WERI-Rb-1 (cell line): ENCODE measurements around the gene CTF1.

Source experiments
- DNase-seq: peaks from one replicate; pipeline ENCODE4 v3.0.0-alpha.2; 2020
- H3K27ac ChIP-seq: fragments of 250-450 bp; sonication (Bioruptor Pico); 2 replicates; pipeline ENCODE4 v1.5.1; 2020; ENCODE audit warnings: mild to moderate bottlenecking, moderate library complexity
- H3K27me3 ChIP-seq: fragments of 250-450 bp; sonication (Bioruptor Pico); 2 replicates; pipeline ENCODE4 v1.5.1; 2021; ENCODE audit warnings: mild to moderate bottlenecking, low read depth, moderate library complexity; ENCODE audit not compliant: insufficient read depth, severe bottlenecking
- H3K36me3 ChIP-seq: fragments of 250-450 bp; sonication (Bioruptor Pico); 2 replicates; pipeline ENCODE4 v1.5.1; 2020; ENCODE audit warnings: mild to moderate bottlenecking, moderate library complexity
- H3K4me3 ChIP-seq: 2 replicates; pipeline ENCODE4 v1.5.1; 2011; ENCODE audit warnings: low read depth, mild to moderate bottlenecking, control low read depth, low read length
- H3K9me3 ChIP-seq: fragments of 250-450 bp; sonication (Bioruptor Pico); 2 replicates; pipeline ENCODE4 v1.5.1; 2021; ENCODE audit warnings: mild to moderate bottlenecking, moderate library complexity; ENCODE audit not compliant: severe bottlenecking
- CTCF ChIP-seq: IDR thresholded peaks from 2 replicates; pipeline ENCODE4 v1.5.1; 2011; ENCODE audit warnings: low read depth, mild to moderate bottlenecking, control low read depth, inconsistent platforms, low read length

Gene CTF1

GRCh38 chr16:30951750-30952149 lies 55.3 kb downstream of the CTF1 start:
- H3K27me3 ChIP-seq: no peaks in the 10 kb centered on the region
- H3K36me3 ChIP-seq: peaks cover 3% of the 10 kb centered on the region; the same call in 1 of the 2 replicates
- no peak for TF ChIP-seq CTCF
- no peaks in the 10 kb centered on the region for H3K9me3 ChIP-seq
- no peak for DNase-seq
- H3K4me3 ChIP-seq: no peak overlapping the region
- no peak overlapping the region for H3K27ac ChIP-seq

- Histone ChIP-seq H3K9me3 (no peaks in the 10 kb centered on the region), H3K4me3 (no peak overlapping the region), H3K27ac (no peak overlapping the region), H3K27me3 (no peaks in the 10 kb centered on the region), H3K36me3 (no peaks in the 10 kb centered on the region)
- DNase-seq: no peak
- no peak for TF ChIP-seq CTCF
These were observed 56.7 kb downstream of the CTF1 start for GRCh38 chr16:30953111-30953510.
